Caki2 (cell line): ENCODE results near the gene GBP4. TPM values are rescaled to one million over a fixed set of nuclear protein-coding genes. Genes with fewer than 3 reads are reported as not detected.
"Not testable (repeated sequence)": the region's sequence is repeated elsewhere in the genome, so short reads cannot be mapped to it uniquely, and the experiment has no call there.

Experiments used
- DNase-seq: peaks from one replicate; pipeline ENCODE4 v3.0.0-alpha.2; 2015; ENCODE audit warnings: low read depth
- in situ Hi-C: cut with HindIII; loops from 2 replicates; pipeline ENCODE4 v1.10.0; 2016; ENCODE audit warnings: low sequenced_read_pairs, low pct_unique_long_range_greater_than_20kb, mixed read lengths
- total RNA-seq: library from RNA; depleted of rRNA; stranded (reverse); fragments of >200 nt; shearing (Covaris generic); gene quantifications from 2 replicates; pipeline ENCODE4 v1.2.3, GENCODE V29; 2014; ENCODE audit warnings: low replicate concordance; rRNA removed

GBP4 gene, protein sequence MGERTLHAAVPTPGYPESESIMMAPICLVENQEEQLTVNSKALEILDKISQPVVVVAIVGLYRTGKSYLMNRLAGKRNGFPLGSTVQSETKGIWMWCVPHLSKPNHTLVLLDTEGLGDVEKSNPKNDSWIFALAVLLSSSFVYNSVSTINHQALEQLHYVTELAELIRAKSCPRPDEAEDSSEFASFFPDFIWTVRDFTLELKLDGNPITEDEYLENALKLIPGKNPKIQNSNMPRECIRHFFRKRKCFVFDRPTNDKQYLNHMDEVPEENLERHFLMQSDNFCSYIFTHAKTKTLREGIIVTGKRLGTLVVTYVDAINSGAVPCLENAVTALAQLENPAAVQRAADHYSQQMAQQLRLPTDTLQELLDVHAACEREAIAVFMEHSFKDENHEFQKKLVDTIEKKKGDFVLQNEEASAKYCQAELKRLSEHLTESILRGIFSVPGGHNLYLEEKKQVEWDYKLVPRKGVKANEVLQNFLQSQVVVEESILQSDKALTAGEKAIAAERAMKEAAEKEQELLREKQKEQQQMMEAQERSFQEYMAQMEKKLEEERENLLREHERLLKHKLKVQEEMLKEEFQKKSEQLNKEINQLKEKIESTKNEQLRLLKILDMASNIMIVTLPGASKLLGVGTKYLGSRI
- total RNA-seq, result not detected in 2 replicates

DNA sequence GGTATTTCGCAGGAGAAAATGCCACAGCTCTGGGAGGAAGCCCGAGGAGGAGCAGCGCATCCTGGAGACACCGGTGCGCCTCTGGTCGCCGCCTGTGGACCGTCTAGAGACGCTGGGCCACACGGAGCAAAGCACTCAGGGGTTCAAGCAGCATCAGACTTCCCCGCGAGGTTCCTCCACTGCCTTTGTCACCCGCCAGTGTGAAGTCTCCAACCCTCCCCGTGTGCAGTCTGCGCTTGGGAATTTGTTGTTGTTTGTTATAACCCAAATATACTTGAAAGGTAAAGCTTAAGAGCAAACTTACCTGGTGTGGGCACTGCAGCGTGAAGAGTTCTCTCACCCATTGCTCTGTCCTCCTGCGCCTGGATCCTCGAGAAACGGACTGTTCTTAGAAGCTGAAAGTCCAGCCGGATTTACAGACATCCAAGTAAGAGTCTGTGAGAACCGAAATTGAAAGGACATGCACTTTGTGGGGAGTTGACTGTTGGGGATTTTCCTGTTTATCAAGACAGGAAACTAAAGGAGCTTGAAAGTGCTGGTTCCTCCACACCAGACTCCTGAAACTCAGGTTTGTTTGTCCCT lies at the start of gene GBP4:
GBP4 (minus strand) TSS at position 452 of the 582 bp plus-strand sequence; CDS start at position 344, 108 bp downstream.
- in situ Hi-C loops, result no loop called here
- no peak for DNase-seq

DNA sequence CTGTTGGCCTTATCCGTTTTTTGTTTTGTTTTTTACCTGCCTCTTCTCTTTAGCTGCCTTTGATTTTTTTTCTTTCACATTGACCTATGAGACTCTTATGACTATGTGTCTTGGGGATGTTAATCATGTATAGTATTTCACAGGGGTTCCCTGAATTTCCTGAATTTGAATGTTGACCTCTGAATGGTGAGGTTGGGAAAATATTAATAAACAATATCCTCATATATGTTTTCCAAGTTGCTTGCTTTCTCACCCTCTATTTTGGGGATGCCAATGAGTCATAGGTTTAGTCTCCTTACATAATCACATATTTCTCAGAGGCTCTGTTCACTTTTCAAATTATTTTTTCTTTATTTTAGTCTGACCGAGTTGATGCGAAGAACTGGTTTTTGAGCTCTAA lies 44.3 kb upstream of the GBP4 start:
- in situ Hi-C loops, result no loop called here
- DNase-seq, result no peak

DNA sequence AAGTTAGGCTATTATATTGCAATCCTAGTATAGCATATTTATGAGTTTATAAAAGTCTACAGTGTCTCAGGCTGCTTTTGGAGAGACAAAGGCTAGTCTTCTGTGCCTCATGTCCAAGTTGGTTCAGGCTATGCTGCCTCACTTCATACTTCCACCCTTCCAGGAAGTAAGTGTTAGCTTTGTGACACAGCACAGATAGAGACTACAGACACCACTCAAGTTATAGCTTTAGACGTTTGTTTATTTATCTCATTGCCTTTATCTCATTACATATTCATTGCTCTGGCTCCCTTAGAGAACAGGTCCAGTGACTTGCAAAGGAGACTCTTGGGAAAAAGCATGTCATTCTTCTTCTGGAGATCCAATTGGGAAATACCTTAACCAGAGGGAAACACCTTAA lies 22.6 kb upstream of the GBP4 start:
- no peak for DNase-seq
- in situ Hi-C loops, result no loop called here

DNA sequence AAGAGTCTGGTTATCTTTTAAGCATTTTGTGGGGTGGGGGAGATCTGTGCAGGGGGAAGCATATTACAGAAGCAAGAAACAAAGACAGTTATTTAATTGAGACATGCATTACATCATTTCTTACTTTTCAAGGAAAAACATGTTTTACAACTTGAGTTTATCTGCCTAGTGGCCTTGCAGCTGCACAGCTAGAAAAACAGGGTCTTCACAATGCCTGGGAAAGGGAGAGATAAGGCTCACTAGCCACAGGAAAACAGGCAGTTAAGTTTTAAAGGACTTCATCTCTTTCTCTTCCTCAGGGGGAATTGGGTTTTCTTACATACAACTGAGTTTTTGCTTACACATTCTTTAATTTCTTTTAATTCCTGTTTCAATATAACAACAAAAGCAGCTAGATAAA lies 21.1 kb upstream of the GBP4 start:
- DNase-seq, in situ Hi-C loops: not testable (repeated sequence)

DNA sequence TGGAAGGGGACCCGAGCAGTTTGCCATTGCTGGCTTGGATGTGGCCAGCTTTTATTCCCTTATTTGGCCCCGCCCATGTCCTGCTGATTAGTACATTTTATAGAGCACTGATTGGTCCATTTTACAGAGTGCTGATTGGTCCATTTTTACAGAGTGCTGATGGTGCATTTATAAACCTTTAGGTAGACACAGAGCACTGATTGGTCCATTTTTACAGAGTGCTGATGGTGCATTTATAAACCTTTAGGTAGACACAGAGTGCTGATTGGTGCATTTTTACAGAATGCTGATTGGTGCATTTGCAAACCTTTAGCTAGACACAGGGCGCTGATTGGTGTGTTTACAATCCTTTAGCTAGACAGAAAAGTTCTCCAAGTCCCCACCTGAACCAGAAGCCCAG lies 20.2 kb upstream of the GBP4 start:
- DNase-seq, in situ Hi-C loops: not testable (repeated sequence)

DNA sequence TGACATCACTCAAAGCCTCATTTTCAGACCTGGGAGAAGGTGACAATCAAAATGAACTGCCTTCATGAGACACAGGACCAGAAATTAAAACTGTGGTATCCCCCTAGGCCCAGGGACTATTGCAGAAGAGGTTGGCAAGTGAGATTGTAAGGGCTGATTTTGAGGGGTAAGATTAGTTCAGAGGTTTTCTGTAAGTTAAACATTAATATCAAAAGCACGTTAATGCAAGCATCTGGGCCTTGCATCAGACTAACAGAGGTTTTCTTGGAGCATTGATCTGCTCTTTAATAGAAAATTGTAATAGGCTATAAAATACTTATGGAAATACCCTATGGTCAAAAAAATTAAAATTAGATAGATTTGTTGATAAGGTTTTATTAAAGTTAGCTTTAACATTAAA lies 14.6 kb upstream of the GBP4 start:
- no peak for DNase-seq
- in situ Hi-C loops, result no loop called here

DNA sequence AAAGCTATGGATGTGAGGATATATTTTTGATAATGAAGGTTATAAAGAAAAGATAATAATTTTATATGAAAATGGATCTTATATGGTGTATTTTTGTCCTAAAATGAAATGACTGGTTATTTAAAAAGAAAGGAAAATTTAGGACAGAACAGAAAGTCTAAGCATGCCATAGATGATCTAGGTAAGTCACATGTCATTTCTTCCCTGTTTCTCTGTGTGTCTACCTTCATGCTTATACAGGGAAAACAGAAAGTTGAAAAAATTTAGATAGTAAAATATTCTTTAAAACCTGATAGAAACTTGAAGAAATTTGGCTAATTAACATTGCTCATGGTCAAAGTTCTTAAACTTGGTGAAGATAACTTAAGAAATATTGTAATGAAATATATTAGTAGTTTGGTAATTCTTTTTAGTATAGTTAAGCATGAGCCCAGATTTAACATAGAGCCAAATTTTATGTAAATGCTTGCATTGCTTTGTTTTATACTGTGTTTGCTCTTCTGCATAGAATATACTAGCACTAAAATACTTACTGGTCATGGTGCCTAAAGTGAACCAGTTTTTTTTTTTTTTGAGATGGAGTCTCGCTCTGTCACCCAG lies 12.4 kb upstream of the GBP4 start:
- in situ Hi-C loops, result no loop called here

DNA sequence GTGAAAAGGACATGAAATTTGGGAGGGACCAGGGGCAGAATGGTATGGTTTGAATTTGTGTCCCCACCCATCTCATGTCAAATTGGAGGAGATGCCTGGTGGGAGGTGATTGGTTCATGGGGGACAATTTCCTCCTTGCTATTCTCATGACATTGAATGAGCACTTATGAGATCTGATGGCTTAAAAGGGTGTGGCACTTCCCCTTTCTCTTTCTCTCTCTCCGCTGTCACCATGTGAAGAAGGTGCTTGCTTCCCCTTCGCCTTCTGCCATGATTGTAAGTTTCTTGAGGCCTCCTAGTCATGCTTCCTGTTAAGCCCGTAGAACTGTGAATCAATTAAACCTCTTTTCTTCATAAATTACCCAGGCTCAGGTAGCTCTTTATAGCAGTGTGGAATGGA lies 7.6 kb upstream of the GBP4 start:
- DNase-seq, result no peak
- in situ Hi-C loops, result no loop called here

More for the DNA sequence above, 12.4 kb upstream of the GBP4 start:
- DNase-seq, result no peak

DNA sequence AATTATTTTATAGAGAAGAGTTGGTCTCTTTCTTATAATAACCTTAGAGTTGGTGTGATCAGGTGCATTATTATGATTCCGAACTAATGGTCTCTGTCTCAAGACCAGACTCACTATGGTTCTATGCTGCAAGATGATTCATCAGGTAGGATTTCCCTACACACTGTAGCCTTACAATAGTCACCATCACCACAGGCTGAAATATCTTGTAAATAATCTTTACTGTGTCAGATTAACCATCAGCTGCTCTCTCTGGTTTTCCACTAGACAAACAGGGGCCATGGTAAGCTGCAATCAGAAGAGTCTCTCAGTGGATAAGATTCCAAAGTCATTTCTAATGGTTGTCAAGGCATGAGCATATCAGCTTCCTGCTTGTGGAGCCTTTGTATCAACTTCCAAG lies 4.4 kb upstream of the GBP4 start:
- no peak for DNase-seq
- in situ Hi-C loops, result no loop called here

DNA sequence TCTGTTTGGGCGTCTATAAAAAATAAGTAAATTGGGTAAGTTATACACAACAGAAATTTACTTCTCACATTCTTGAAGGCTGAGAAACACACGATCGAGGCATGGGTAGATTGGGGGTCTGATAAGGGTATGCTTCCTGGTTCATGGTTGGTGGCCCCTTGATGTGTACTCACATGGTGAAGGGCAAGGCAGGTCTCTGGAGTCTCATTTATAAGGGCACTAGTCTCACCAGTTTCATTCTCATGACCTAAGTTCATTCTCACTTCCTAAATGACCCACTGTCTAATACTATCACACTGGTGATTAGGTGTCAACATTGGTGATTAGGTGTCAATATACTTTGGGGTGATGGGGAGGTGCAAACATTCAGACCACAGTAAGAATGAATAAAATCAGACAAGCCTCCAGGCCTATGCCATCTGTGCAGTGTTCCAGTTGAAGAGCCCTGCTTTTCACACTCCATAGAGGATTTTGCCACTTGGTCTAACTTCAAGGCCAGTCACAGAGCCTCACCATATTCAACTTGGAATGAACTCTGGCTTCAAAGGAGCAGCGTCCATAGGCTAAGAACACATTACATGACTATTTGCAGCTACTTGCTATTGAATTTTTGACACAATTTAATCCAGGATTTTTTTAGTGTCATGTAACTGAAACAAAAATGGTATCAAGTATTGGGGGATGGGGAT lies 2.5 kb upstream of the GBP4 start:
- DNase-seq, result no peak
- in situ Hi-C loops, result no loop called here

DNA sequence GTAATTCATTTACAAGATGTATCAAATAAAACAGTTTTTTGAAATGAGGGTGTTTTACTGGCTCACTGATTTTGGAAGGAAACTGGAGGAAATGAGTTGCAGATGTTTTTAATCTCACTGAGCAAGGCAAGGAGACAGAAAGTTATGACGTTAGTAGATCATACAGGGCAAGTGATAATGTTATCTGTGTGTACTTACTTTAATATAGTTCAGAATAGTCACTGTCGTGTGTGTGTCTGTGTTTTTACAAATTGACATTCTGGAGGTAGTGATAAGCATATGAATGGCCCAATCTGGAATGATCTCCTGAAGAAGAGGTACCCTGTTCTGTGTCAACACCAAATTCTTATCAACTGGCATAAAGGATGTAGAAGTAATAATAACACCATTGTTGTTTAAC lies 1.9 kb upstream of the GBP4 start:
- in situ Hi-C loops, result no loop called here
- no peak for DNase-seq

DNA sequence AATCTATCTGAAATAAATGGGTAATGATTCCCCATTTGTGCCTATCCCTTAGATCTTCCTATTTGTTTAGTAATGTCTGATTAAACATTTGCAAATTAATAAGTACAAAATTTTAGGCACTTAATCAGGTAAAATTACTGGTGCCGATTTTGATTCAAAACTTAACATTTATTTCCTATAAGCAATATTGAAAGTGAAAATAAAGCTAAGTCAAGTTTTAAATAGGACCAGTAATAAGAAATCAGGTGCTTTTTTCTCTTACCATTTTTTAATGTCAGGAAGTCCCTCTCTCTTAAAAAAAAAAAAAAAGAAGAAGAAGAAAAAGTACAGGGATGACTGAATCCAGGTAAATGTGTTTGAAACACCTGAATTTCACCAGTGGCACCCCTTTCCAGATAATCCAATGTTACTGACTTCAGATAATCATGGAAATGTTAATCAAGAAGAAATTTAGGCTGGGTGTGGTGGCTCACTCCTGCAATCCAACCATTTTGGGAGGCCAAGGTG lies 836 bp upstream of the GBP4 start:
- DNase-seq, result no peak
- in situ Hi-C loops, result no loop called here

DNA sequence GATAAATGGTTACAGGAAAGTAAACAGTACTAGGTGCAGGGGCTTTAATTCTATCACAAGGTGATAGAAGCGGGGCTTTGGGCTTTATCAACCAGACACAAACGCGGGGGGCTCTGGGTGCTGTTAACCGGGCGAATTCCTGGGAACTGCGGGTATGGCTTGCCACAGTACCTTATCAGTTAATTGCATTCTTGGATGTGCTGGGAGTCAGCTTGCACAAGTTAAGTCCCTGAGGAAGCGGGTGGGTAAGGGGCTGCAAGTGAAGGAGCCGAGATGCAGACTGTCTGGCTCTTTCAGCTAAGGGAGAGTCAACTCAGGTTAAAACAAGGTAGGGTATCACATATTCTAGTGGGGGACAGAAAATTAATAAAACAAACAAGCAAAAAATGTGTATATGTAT lies 661 bp downstream of the GBP4 start:
- in situ Hi-C loops, result no loop called here
- DNase-seq, result no peak

DNA sequence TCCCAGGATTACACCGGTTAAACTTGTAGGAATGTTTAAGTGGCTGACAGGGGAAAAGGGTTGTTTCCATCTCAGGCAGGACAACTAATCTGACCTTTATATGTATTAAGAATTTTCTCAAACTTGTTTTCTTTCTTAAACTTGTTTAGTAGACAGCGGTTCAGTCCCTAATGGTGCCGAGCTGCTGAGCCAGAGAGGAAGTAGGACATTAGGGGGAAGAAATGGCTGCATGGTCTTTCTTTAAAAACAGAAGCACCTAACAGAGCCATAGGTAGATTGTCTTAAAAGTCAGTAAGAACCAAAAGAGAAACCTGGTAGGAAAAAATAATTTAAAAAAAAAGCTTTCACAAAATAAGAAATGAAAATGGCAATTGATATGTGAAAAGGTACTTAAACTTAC lies 3.3 kb downstream of the GBP4 start:
- DNase-seq, result no peak
- in situ Hi-C loops, result no loop called here

DNA sequence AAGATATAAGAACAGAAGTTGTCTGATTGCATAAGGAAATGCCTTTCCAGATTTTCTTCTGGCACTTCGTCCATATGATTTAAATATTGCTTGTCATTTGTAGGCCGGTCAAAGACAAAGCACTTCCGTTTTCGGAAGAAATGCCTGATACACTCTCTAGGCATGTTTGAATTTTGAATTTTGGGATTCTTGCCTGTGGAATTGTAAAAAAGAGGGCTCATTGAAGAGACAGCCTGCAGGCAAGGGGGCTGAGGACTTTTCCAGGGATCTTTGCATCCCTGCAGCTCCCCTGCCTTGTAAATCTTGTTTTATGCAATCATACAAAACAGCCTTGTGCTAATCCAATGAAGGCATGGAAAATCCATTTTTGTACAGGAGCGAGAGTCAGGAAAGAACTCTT lies 7.4 kb downstream of the GBP4 start:
- in situ Hi-C loops, result no loop called here
- DNase-seq, result no peak

DNA sequence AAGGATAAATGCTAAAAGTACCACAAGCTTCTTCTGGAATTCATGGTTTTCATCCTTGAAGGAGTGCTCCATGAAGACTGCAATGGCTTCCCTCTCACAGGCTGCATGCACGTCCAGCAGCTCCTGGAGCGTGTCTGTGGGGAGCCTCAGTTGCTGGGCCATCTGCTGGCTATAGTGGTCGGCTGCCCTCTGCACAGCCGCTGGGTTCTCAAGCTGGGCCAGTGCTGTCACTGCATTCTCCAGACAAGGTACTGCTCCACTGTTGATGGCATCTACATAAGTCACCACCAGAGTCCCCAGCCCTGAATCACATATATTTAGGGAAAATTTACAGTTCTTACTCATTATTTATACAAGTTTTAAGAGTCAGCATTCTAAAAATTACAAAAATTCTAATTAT lies 8.7 kb downstream of the GBP4 start:
- DNase-seq, result no peak
- in situ Hi-C loops, result no loop called here

DNA sequence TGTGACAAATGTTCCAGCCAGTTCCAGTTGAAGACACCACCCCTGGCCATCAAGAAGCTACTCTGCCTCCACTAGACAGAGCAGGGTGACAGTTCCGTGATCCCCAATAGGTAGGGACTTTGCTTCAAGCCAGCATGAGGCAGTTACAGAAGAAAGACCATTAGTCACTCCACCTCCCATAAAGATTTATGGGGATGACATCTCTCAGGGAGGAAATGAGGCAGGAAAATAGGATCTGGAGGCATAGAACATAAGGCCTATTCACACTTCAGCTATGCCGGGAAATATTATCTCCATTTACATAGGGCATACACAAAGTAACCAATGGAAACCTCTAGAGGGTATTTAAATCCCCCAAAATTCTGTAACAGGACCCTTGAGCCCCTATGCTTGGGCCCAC lies 19.4 kb downstream of the GBP4 start:
- in situ Hi-C loops, result no loop called here
- no peak for DNase-seq

DNA sequence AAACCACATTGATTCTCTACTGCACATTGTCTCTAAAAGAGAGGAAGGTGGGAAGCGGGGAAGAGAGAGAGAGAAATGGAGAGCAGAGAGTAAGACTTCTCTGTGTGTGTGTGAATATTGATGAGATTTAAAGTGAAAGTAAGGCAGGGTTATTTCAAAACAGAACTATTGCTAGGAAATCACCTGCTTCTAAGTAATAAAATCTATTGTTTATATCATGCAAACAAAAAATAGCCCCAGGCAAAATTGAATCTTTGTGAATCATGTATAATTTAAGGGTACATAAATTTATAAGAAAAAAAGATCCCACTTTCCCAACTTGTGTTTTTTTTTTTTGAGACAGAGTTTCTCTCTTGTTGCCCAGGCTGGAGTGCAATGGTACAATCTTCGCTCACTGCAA lies 21.8 kb downstream of the GBP4 start:
- no peak for DNase-seq
- in situ Hi-C loops, result no loop called here
